ENCODE measurements around the gene PAN2.
"Not testable (repeated sequence)": the region's sequence is repeated elsewhere in the genome, so short reads cannot be mapped to it uniquely, and the experiment has no call there.

PAN2 gene

DNA sequence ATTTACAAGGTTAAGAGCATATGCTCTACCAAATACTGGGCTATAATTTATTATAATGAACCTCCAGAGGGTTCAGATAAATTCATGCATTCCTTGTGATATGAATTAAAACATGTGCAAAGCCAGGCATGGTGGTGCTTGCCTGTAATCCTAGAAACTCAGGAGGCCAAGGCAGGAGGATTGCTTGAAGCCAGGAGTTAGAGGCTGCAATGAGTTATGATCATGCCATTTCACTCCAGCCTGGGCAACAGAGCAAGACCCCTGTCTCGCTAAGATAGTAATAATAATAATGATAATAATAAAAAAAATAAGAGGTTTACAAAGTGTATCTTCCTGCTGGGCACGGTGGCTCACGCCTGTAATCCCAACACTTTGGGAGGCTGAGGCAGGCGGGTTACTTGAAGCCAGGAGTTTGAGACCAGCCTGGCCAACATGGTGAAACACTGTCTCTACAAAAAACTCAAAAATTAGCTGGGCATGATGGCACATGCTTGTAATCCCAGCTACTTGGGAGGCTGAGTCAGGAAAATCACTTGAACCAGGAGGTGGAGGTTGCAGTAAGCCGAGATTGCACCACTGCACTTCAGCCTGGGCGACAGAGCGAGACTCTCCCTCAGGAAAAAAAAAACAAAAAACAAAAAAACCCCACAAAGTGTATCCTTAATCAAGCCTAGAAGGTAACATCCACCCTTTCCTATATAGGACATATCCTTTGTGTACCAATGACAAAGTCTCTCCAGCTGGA lies 26.4 kb downstream of the PAN2 start:
- DNase-seq (ENCODE audit: low spot score): no peak

- no peak for DNase-seq (ENCODE audit: low spot score)
Observed at GRCh38 chr12:56304872-56305590, 28.8 kb downstream of the PAN2 start.

- no peak for DNase-seq (ENCODE audit: low spot score)
Observed at GRCh38 chr12:56304276-56304675, 29.5 kb downstream of the PAN2 start.

DNA sequence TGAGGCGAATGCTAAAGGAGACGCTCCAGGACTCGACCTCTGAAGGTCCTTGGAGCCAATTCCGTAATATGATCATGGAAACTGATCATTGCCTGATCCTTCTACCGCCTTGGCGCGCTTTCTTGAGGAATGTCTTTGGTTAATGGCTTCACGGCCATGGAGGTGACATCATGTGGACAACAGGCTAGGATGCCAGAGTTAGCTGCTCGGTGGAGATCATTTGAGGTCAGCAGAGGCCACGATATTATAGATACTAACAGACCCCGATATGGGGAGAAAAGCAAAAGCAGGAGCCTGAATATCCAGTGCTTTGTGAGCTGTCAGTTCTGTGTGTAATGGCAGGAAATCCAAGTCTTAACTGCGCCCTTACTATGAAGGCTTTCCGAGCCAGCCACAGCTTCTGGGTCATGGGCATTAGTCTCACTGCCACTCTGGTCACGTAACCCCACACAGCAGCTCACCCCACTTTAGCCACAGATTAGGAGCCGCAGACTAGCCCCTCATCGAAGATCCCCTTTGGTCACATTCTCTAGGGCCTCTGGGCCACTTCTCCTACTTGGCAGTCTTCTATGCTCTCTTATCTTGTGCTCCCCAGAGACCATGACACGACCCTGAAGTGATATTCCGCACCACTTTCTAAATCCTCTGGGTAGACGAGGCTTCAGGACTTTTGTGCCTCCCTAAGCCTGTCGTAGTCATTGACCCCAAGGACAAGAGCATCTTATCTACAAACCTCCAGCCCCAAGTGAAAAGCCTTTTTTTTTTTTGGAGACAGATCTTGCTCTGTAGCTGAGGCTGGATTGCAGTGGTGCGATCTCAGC lies 32.9 kb downstream of the PAN2 start:
- DNase-seq (ENCODE audit: low spot score): no peak

DNA sequence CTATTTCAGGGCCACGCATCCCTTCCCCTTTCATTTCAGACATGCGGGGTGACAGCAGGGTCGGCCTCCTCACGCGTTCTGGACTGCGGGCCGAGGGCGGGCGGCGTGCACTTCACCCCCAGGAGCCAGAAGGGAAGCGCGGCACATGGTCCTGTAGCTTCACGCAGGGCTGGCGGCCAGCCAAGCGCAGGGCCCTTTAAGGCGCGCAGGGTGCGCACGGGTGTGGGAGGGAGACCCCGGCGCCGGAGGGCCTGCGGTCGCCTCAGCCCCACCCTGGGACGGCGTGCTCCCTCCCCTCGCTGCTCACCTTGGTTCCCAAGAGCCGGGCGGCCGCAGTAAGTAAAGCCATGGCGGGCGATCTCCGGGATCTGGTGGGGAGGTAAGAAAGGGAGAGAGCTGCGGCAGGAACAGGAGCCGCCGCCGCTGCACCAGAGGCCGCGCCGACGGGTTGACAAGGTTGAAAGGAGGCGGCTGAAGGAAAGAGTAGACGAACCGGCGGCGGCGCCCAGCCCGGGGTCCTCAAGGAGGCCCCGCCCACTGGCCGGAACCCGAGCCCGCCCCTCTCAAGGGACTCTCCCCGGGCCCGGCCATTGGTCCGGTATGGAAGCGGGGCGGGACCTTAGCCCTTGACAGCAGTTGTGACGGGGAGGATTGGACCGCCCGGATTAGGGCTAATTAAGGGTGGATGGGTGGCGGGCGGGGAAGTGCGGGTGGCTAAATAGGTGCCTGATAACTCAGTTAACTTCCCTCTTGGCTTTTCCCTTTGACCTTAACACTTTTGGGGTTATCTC lies 33.8 kb downstream of the PAN2 start, which contains the start of gene CS:
TSS of gene CS (minus strand) at position 478 of the 791 bp plus-strand sequence. CDS start at position 349, 129 bp downstream.
- DNase-seq (ENCODE audit: low spot score): peak; percentile 99

DNA sequence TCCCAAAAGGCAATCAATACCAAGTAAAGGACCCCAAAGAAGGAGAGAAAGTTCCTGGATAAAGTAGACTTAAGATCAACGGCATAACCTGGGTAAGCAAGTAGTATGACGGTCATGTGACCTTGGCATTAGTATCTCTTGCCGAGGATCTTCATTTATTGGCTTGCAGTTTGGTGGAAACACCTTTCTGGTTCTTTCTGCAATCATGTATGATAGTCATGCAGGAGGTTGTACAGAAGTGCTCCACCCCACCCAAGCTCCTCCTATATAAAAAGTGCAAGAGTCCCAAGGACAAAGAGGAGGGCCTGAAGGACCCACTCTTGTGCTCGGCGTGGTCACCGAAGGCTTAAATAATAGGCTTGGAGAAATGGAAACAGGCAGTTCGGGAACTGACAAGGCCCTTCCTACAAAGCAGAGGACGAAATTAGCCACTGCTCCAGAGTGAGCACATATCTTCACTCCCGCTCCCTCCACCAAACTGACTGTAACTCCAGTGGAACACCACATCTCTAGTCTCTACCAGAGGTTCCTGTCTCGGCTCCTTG lies 34.4 kb downstream of the PAN2 start:
- no peak for DNase-seq (ENCODE audit: low spot score)

DNA sequence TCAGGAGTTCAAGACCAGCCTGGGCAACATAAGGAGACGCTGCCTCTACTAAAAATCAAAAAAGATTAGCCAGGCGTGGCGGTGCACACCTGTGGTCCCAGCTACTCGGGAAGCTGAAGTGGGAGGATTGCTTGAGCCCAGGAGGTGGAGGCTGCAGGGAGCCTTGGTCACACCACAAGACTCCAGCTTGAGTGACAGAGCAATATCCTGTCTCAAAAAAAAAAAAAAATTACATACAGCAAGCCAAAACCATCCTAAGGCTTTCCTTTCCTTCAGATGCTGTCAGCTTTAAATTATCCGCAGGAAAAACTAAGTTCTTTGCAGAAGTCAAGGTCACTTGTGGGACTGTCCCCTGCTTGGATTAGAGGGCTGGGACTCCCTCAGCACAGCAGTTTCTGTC lies 35.0 kb downstream of the PAN2 start:
- DNase-seq (ENCODE audit: low spot score): no peak

GRCh38 chr12:56297400-56297799 lies 36.4 kb downstream of the PAN2 start:
- DNase-seq (ENCODE audit: low spot score): no peak

DNA sequence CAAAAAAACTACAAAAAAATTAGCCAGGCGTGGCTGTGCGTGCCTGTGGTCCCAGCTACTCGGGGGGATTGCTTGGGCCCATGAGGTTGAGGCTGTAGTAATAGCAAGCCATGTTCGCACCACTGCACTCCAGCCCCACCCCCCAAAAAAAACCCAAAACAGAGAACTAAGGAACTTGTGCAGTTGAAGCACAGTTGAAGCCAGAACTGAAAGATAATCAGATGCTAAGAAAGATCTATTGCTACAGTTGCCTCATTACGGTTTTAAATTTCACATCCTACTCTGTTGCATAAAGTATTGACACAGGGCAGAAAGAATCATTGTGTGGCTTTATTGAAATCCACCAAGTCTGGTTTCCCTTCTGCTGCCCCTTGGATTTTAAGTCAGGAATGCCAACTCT lies 37.5 kb downstream of the PAN2 start:
- DNase-seq (ENCODE audit: low spot score): no peak

- DNase-seq (ENCODE audit: low spot score): no peak
Observed at GRCh38 chr12:56293795-56294194, 40.0 kb downstream of the PAN2 start.

DNA sequence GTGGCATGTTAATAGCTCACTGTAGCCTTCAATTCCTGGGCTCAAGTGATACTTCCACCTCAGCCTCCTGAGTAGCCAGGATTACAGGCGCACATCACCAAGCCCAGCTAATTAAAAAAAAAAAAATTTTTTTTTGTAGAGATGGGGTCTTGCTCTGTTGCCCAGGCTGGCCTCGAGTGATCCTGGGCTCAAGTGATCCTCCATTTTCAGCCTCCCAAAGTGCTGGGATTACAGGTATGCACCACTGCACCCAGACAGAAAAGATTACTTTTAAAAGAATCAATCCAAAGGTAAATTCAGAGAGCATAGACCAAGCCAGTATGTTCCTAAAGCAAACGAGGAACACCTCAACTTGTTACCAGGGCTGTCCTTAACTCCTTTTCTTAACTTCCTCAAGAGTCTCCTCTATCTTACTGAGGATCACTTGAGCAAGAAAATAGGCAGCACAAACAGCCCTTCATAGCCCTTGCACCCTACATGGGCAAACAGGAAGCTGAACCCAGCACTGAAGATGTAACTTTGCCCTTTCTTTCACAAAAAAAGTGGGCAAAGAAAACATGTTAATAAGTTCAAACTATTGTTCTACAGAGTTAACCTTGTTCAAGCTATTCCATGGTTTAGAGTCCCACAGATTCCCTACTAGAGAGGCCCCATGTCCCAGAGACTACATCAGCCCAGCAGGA lies 45.0 kb downstream of the PAN2 start:
- no peak for DNase-seq (ENCODE audit: low spot score)

GRCh38 chr12:56286044-56286830 lies 47.6 kb downstream of the PAN2 start:
- DNase-seq (ENCODE audit: low spot score): no peak

DNA sequence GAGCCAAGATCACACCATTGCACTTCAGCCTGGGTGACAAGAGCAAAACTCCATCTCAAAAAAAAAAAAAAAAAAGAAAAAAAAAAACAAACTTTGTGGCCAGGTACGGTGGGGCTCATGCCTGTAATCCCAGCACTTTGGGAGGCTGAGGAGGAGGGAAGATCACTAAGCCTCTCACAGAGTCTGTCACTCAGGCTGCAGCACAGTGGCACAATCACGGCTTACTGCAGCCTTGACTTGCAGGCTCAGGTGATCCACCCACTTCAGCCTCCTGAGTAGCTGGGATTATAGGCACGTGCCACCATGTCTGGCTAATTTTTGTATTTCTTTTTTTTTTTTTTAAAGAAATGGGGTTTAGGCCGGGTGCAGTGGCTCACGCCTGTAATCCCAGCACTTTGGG lies 49.5 kb downstream of the PAN2 start:
- not testable (repeated sequence) for DNase-seq (ENCODE audit: low spot score)

DNA sequence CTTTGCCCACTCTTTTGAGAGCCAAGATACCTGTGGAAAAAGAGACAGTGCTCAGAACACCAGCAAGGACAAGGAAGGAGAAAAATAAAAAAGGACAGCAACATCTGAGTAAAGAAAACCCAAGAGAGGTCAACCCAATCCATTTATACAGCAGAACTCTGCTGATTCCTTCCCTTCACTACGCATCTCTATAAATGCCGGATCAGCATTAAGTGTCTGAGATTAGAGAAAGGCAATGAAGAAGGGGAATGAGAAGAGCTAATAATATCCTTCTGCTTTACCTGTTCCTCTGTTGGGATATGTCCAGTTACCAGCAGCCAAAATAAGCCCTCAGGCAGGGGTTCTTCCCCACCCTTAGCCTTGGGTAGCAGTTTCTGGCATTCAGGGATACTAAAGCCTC lies 51.2 kb downstream of the PAN2 start:
- DNase-seq (ENCODE audit: low spot score): no peak

- no peak for DNase-seq (ENCODE audit: low spot score)
Observed at GRCh38 chr12:56282030-56282429, 51.8 kb downstream of the PAN2 start.

GRCh38 chr12:56280849-56281248 lies 53.0 kb downstream of the PAN2 start:
- DNase-seq (ENCODE audit: low spot score): no peak

GRCh38 chr12:56278905-56279304 lies 54.9 kb downstream of the PAN2 start:
- no peak for DNase-seq (ENCODE audit: low spot score)

- DNase-seq (ENCODE audit: low spot score): no peak
Observed at GRCh38 chr12:56274299-56274698, 59.5 kb downstream of the PAN2 start.

- not testable (repeated sequence) for DNase-seq (ENCODE audit: low spot score)
Observed at GRCh38 chr12:56272468-56272867, 61.3 kb downstream of the PAN2 start.

DNA sequence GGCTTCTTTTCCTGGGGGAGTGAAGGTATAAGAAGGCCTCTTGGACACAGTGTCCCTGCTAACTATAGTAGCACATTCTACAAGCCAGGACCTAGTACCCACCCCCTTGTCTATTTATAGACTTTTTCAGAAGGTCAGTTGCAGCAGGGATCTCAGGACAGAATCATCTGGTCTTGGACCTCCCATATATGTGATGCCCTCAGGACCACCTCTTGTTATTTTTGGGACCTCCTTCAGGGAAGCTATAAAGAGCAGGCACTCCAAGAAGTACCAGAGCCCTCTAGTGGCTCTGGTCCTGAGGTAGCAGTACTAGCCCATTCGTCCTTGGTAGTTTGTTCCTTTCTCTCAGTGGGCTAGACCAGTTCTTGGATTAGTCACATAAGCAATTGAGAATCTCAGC lies 62.8 kb downstream of the PAN2 start:
- peak; percentile 55 for DNase-seq (ENCODE audit: low spot score)

Measured in D341Med (cell line).